Endothelial cell of umbilical vein (primary cell): ENCODE measurements around the gene PRDM16. TPM values are rescaled to one million over a fixed set of nuclear protein-coding genes. Genes with fewer than 3 reads are reported as not detected.

ENCODE experiments used
- BruUV-seq: library from RNA; stranded (reverse); fragments of 400-500 nt; replicated peaks from 2 replicates; lab custom pipeline; 2021; lab: Mats Ljungman, UMichigan
- CTCF ChIA-PET: fragments of 300-600, 350-600 bp; sonication (Branson Sonifier 250); formaldehyde crosslinking; loops from one replicate; lab custom pipeline; 2021; ENCODE audit warnings: antibody characterized with exemption, inconsistent platforms; lab: Charles Lee
- POLR2A ChIA-PET: fragments of 300-600, 350-600 bp; sonication (Branson Sonifier 250); formaldehyde crosslinking; loops from one replicate; lab custom pipeline; 2021; ENCODE audit warnings: antibody characterized with exemption, inconsistent platforms; lab: Charles Lee
- DNase-seq: peaks from one replicate; pipeline ENCODE4 v3.0.0-alpha.2; 2011; ENCODE audit warnings: low read depth, low spot score
- FAIRE-seq: peaks from 2 replicates; lab custom pipeline; 2011; peaks lifted over from hg19 to GRCh38; lab: Jason Lieb, UNC
- H2AFZ ChIP-seq: 2 replicates; pipeline ENCODE4 v1.6.0; 2012; ENCODE audit warnings: low read depth, low read length, control low read depth, inconsistent platforms
- H3K27ac ChIP-seq: 2 replicates; pipeline ENCODE4 v1.5.1; 2011; ENCODE audit warnings: low read depth, mild to moderate bottlenecking, control low read depth, low read length, moderate library complexity; ENCODE audit not compliant: insufficient read depth
- H3K27me3 ChIP-seq, 2 experiments: 2 replicates each; pipeline versions ENCODE4 v1.6.0 to v1.6.1; 2011; ENCODE audit warnings: low read length in 2 of 2, mixed read lengths in 1 of 2; ENCODE audit not compliant: control insufficient read depth in 2 of 2, insufficient read depth in 2 of 2
- H3K36me3 ChIP-seq, 2 experiments: 2 replicates in 1 of 2; 3 replicates in 1 of 2; pipeline ENCODE4 v1.5.1; 2011; ENCODE audit warnings: low read length in 2 of 2, mild to moderate bottlenecking in 1 of 2, moderate library complexity in 1 of 2; ENCODE audit not compliant: control insufficient read depth in 2 of 2, insufficient read depth in 2 of 2; ENCODE audit errors: extremely low read depth in 1 of 2
- H3K4me1 ChIP-seq: 3 replicates; pipeline ENCODE4 v1.5.1; 2011; ENCODE audit warnings: mild to moderate bottlenecking, low read length; ENCODE audit not compliant: control insufficient read depth, insufficient read depth; ENCODE audit errors: extremely low read depth
- H3K4me2 ChIP-seq: 2 replicates; pipeline ENCODE4 v1.6.1; 2011; ENCODE audit warnings: low read length, control low read depth, mixed read lengths; ENCODE audit not compliant: insufficient read depth
- H3K4me3 ChIP-seq, 3 experiments: fragments of 200-600 bp in 1 of 3; sonication (generic), shearing (Covaris generic) in 1 of 3; replicated peaks in 1 of 3; 2 replicates each; pipeline ENCODE4 v1.5.1; 2011 to 2016; ENCODE audit warnings: control low read depth in 3 of 3, low read length in 3 of 3, mild to moderate bottlenecking in 2 of 3, inconsistent platforms in 1 of 3, low read depth in 1 of 3, moderate library complexity in 1 of 3; ENCODE audit not compliant: insufficient read depth in 1 of 3
- H3K79me2 ChIP-seq: 2 replicates; pipeline ENCODE4 v1.6.0; 2012; ENCODE audit warnings: low read length, inconsistent platforms; ENCODE audit not compliant: control insufficient read depth, insufficient read depth
- H3K9ac ChIP-seq: replicated peaks from 2 replicates; pipeline ENCODE3; 2011; ENCODE audit warnings: low read length, control low read depth; ENCODE audit not compliant: insufficient read depth; ENCODE audit errors: extremely low read depth
- H3K9me1 ChIP-seq: replicated peaks from 3 replicates; pipeline ENCODE4 v1.6.0; 2011; ENCODE audit warnings: mild to moderate bottlenecking, low read length; ENCODE audit not compliant: control insufficient read depth, insufficient read depth; ENCODE audit errors: extremely low read depth
- H3K9me3 ChIP-seq: replicated peaks from 2 replicates; pipeline ENCODE4 v1.5.1; 2012; ENCODE audit warnings: low read length, inconsistent platforms; ENCODE audit not compliant: control insufficient read depth, insufficient read depth
- H4K20me1 ChIP-seq: replicated peaks from 2 replicates; pipeline ENCODE3; 2011; ENCODE audit warnings: mild to moderate bottlenecking, low read length; ENCODE audit not compliant: control insufficient read depth, insufficient read depth; ENCODE audit errors: extremely low read depth
- FOS ChIP-seq: IDR thresholded peaks from 2 replicates; pipeline ENCODE4 v1.6.1; 2011; ENCODE audit warnings: mild to moderate bottlenecking, low read length, moderate library complexity, borderline replicate concordance; ENCODE audit not compliant: insufficient read depth
- JUN ChIP-seq: IDR thresholded peaks from 2 replicates; pipeline ENCODE4 v1.6.1; 2011; ENCODE audit warnings: borderline replicate concordance, low read depth; ENCODE audit not compliant: insufficient read length, insufficient read depth
- MYC ChIP-seq: IDR thresholded peaks from one replicate; pipeline ENCODE4 v1.6.1; 2011; ENCODE audit warnings: mild to moderate bottlenecking, low read depth, low read length
- POLR2A ChIP-seq: IDR thresholded peaks from 2 replicates; pipeline ENCODE4 v1.6.1; 2012; ENCODE audit warnings: low read depth, mild to moderate bottlenecking, control low read depth, low read length
- POLR2AphosphoS5 ChIP-seq: IDR thresholded peaks from 2 replicates; pipeline ENCODE4 v1.6.1; 2012; ENCODE audit warnings: low read depth, mild to moderate bottlenecking, control low read depth, low read length, moderate library complexity; ENCODE audit not compliant: insufficient read depth
- dilution Hi-C: fragments of 300-500 bp; cut with MboI; formaldehyde crosslinking; loops from one replicate; pipeline ENCODE4 v1.15.0; 2019; ENCODE audit warnings: low sequenced_read_pairs; ENCODE audit not compliant: extremely low pct_ligation_motif_present
- intact Hi-C: fragments of 100-400 bp; cut with micrococcal nuclease; formaldehyde crosslinking; loops from one replicate; pipeline ENCODE4 v1.10.0; 2022
- polyA plus RNA-seq, 4 experiments: library from polyadenylated mRNA; depleted of rRNA in 3 of 4; stranded (reverse) in 3 of 4; unstranded in 1 of 4; fragments of >200 nt; gene quantifications; 2 replicates each; pipeline versions ENCODE4 v1.2.1 to v1.2.3, GENCODE V29; 2011 to 2012; ENCODE audit warnings: missing spikeins in 1 of 4
- total RNA-seq: library from RNA; stranded (reverse); gene quantifications from 2 replicates; pipeline ENCODE4 v1.2.3, GENCODE V29; 2021
- TF ChIP-seq, protein P1 (sequence below): IDR thresholded peaks from 2 replicates; pipeline ENCODE4 v1.6.1; 2011; ENCODE audit not compliant: insufficient read depth, insufficient read length
- TF ChIP-seq, protein P2 (sequence below), 2 donors: IDR thresholded peaks; 1 replicate in 1 of 2; 2 replicates in 1 of 2; pipeline ENCODE4 v1.5.1; 2011; ENCODE audit warnings: low read length in 2 of 2, mild to moderate bottlenecking in 2 of 2, moderate library complexity in 2 of 2, control low read depth in 1 of 2, inconsistent platforms in 1 of 2, low read depth in 1 of 2; ENCODE audit not compliant: insufficient read depth in 1 of 2; ENCODE audit errors: extremely low read depth in 1 of 2

Gene PRDM16
- total and polyA plus RNA-seq, 2 donors (not counting 3 experiments of a cell fraction or from before 2014, with no cell fraction given) = not detected

DNA sequence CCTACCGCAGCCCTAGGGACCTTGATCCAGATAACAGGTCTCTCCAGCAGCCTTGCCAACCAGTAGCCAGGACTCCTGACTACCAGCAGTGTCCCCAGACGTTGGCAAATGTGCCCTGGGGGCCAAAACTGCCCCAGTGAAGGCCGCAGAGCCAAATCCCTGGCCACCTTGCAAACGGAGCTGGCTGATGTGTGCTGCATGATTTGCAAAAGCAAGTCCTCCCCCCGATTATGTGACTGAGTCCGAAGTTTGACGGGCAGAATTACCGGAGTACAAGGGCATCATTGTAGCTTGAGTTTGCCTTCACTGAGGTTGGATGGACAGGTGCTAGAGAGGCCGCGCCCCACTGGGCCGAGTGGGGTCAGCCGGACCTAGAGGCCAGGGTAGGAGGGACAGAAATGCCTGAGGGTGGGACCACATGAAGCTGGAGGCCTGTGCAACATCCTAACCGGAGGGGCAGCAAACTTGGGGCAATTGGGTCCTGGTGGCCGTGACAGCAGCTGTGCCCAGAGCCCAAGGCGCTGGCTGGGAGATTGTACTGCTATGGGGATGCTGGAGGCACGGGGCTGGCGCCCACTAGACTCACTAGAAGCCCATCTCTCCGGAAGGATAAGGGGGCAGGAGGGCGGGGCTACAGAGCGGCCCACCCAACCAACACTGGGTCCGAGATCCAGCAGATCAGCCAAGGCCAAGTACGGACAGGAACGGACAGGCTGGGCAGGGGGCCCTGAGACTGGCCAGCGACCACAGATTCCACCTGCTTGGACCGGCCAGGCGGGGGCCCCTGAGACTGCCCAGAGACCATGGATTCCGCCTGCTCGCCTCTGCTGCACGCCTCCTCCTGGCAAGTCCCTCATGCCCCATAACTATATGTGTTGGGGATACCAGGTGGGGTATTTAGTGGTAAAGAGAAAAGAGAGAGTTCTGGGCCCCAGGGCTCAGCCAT lies 388.2 kb downstream of the PRDM16 start:
- no peaks in the 10 kb centered on the region for H3K79me2 ChIP-seq
- no peaks in the 10 kb centered on the region for H3K4me1 ChIP-seq
- FAIRE-seq = no peak

More for the DNA sequence above, 388.2 kb downstream of the PRDM16 start:
- BruUV-seq = no TSS peak
- Histone ChIP-seq H3K4me2 (no peak overlapping the region), H3K36me3 (no peaks in the 10 kb centered on the region), H2AFZ (no peak overlapping the region), H4K20me1 (no peaks in the 10 kb centered on the region), H3K27me3 (no peaks in the 10 kb centered on the region), H3K4me3 (no peak overlapping the region), H3K9me3 (no peaks in the 10 kb centered on the region), H3K9ac (no peak overlapping the region), H3K9me1 (no peaks in the 10 kb centered on the region), H3K27ac (no peak overlapping the region)
- ChIA-PET CTCF (interaction anchor here (1.1 to 1.2 kb wide), 2 partner anchors 162 to 267 kb away, joined by 5 to 6 read pairs; no protein-coding TSS in a partner anchor), POLR2A (no interaction called here)
- dilution Hi-C loops = no loop called here
- no peak for DNase-seq
- TF ChIP-seq FOS = no peak
- TF ChIP-seq POLR2A = no peak
- TF ChIP-seq POLR2AphosphoS5 = no peak
- no peak for TF ChIP-seq MYC
- TF ChIP-seq, protein P1, sequence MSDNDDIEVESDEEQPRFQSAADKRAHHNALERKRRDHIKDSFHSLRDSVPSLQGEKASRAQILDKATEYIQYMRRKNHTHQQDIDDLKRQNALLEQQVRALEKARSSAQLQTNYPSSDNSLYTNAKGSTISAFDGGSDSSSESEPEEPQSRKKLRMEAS = no peak
- TF ChIP-seq, protein P2, sequence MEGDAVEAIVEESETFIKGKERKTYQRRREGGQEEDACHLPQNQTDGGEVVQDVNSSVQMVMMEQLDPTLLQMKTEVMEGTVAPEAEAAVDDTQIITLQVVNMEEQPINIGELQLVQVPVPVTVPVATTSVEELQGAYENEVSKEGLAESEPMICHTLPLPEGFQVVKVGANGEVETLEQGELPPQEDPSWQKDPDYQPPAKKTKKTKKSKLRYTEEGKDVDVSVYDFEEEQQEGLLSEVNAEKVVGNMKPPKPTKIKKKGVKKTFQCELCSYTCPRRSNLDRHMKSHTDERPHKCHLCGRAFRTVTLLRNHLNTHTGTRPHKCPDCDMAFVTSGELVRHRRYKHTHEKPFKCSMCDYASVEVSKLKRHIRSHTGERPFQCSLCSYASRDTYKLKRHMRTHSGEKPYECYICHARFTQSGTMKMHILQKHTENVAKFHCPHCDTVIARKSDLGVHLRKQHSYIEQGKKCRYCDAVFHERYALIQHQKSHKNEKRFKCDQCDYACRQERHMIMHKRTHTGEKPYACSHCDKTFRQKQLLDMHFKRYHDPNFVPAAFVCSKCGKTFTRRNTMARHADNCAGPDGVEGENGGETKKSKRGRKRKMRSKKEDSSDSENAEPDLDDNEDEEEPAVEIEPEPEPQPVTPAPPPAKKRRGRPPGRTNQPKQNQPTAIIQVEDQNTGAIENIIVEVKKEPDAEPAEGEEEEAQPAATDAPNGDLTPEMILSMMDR (IDR thresholded peaks at IDR 0.05; ENCODE audit: extremely low read depth in 1 of 2, insufficient read depth in 1 of 2, low read depth in 1 of 2, low read length in 2 of 2) = no peak
- TF ChIP-seq JUN = no peak
- intact Hi-C loops = no loop called here
